ENCODE data around the gene RAB40C. TPM values are rescaled to one million over a fixed set of nuclear protein-coding genes. Genes with fewer than 3 reads are reported as not detected.

The RAB40C gene
- total and polyA plus RNA-seq, 10 of the 15 experiments (the other 5 are each of a cell fraction or from before 2014, with no cell fraction given), result 0.06 to 12.8 (median 4.6) TPM

DNA sequence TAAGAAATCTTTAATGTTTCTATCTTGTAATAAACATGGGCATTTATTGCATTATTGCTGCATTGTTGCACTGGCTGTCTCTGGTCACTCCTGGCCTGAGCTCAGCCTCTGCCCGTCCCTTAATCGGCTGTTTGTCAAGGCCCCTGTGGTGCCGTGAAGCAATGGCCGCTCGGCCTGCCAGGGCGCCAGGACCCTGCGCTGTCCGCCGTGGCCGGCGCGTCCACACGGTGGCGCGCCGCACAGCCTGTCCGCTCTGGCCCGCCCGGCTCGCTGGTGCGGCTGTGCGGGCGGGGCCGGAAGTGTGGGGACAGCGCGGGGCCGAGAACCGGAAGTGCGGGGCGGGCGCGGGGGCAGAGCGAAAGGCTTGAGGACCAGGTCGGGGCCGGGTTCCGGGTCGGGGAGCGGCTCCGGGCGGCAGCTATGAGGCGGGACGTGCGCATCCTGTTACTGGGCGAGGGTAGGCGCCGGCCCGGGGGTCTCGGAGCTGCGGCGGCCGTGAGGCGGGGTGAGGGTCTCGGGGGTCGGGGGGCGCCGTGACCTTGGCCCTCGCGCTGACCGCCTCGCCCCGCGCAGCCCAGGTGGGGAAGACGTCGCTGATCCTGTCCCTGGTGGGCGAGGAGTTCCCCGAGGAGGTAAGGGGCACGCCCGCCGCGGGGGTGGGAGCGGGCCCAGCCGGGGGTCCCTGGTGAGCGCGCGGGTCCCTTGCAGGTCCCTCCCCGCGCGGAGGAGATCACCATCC, 78.1 kb downstream of the RAB40C start, which contains the start of gene RHOT2 (continued):
- TF ChIP-seq ZNF592 (IDR thresholded peaks at IDR 0.05) (peak; percentile 96), CBX3 (IDR thresholded peaks at IDR 0.05; ENCODE audit: borderline replicate concordance, low read depth) (no peak), SMAD1 (IDR thresholded peaks at IDR 0.05; ENCODE audit: low read depth, partially characterized antibody) (no peak), CBX5 (IDR thresholded peaks at IDR 0.05; ENCODE audit: low read depth) (no peak), MXI1 (IDR thresholded peaks at IDR 0.05; ENCODE audit: low read depth, low read length) (peak; percentile 23; the same call in 1 of the 2 replicates), LARP7 (IDR thresholded peaks at IDR 0.05) (peak; percentile 93), SRF (IDR thresholded peaks at IDR 0.05; ENCODE audit: low read depth in 2 of 2, low read length in 2 of 2) (0 out of 4 replicates have a peak, but pooled peaks of 1 of the 2 experiments have one; percentile 51), GABPA (IDR thresholded peaks at IDR 0.05; ENCODE audit: low read depth) (peak; percentile 89), ZZZ3 (IDR thresholded peaks at IDR 0.05; ENCODE audit: control insufficient read depth, insufficient read length, low read depth) (no peak), ZNF622 (IDR thresholded peaks at IDR 0.05) (no peak), POU2F2 (IDR thresholded peaks at IDR 0.05; ENCODE audit: borderline replicate concordance, low read depth, low read length) (peak; percentile 51; the same call in 1 of the 3 replicates), NFYB (IDR thresholded peaks at IDR 0.05; ENCODE audit: insufficient read depth, low read depth, low read length) (no peak), SPI1 (IDR thresholded peaks at IDR 0.05; ENCODE audit: borderline replicate concordance, insufficient read depth, low read depth, low read length) (peak; percentile 18; the same call in 1 of the 2 replicates), HCFC1 (IDR thresholded peaks at IDR 0.05; ENCODE audit: low read length) (peak; percentile 80), STAT1 (conservative IDR thresholded peaks at IDR 0.05) (peak; percentile 87; the same call in 1 of the 2 replicates), NBN (IDR thresholded peaks at IDR 0.05) (no peak), EGR1 (IDR thresholded peaks at IDR 0.05; ENCODE audit: borderline replicate concordance in 1 of 2, low read depth in 2 of 2, low read length in 2 of 2) (peak; percentile 30 to 90)
- TF ChIP-seq, protein P1, sequence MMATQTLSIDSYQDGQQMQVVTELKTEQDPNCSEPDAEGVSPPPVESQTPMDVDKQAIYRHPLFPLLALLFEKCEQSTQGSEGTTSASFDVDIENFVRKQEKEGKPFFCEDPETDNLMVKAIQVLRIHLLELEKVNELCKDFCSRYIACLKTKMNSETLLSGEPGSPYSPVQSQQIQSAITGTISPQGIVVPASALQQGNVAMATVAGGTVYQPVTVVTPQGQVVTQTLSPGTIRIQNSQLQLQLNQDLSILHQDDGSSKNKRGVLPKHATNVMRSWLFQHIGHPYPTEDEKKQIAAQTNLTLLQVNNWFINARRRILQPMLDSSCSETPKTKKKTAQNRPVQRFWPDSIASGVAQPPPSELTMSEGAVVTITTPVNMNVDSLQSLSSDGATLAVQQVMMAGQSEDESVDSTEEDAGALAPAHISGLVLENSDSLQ (IDR thresholded peaks at IDR 0.05), result no peak
- TF ChIP-seq, protein P2, sequence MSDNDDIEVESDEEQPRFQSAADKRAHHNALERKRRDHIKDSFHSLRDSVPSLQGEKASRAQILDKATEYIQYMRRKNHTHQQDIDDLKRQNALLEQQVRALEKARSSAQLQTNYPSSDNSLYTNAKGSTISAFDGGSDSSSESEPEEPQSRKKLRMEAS (IDR thresholded peaks at IDR 0.05; ENCODE audit: low read depth, low read length), result peak; percentile 18; the same call in 1 of the 2 replicates
- TF ChIP-seq, protein P3, sequence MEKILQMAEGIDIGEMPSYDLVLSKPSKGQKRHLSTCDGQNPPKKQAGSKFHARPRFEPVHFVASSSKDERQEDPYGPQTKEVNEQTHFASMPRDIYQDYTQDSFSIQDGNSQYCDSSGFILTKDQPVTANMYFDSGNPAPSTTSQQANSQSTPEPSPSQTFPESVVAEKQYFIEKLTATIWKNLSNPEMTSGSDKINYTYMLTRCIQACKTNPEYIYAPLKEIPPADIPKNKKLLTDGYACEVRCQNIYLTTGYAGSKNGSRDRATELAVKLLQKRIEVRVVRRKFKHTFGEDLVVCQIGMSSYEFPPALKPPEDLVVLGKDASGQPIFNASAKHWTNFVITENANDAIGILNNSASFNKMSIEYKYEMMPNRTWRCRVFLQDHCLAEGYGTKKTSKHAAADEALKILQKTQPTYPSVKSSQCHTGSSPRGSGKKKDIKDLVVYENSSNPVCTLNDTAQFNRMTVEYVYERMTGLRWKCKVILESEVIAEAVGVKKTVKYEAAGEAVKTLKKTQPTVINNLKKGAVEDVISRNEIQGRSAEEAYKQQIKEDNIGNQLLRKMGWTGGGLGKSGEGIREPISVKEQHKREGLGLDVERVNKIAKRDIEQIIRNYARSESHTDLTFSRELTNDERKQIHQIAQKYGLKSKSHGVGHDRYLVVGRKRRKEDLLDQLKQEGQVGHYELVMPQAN (conservative IDR thresholded peaks at IDR 0.05), result peak; percentile 76
- TF ChIP-seq, protein P4, sequence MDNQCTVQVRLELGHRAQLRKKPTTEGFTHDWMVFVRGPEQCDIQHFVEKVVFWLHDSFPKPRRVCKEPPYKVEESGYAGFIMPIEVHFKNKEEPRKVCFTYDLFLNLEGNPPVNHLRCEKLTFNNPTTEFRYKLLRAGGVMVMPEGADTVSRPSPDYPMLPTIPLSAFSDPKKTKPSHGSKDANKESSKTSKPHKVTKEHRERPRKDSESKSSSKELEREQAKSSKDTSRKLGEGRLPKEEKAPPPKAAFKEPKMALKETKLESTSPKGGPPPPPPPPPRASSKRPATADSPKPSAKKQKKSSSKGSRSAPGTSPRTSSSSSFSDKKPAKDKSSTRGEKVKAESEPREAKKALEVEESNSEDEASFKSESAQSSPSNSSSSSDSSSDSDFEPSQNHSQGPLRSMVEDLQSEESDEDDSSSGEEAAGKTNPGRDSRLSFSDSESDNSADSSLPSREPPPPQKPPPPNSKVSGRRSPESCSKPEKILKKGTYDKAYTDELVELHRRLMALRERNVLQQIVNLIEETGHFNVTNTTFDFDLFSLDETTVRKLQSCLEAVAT (IDR thresholded peaks at IDR 0.05), result 0 out of 2 replicates have a peak, but pooled peaks have one; percentile 53
